Left cardiac atrium (tissue), 4 donors: ENCODE measurements around the gene ALPL. TPM values are rescaled to one million over a fixed set of nuclear protein-coding genes. Genes with fewer than 3 reads are reported as not detected.

ENCODE experiments used
- ATAC-seq, 2 donors: fragments of 200-7000 bp; cut with Tn5 transposase; one replicate each; pipeline ENCODE4 v1.9.1; 2020; ENCODE audit warnings: mild to moderate bottlenecking in 2 of 2, moderate library complexity in 2 of 2
- DNase-seq: peaks from one replicate; pipeline ENCODE4 v3.0.0-alpha.2; 2020
- intact Hi-C, 2 donors: fragments of 100-400 bp; cut with DNase I; formaldehyde crosslinking; loops; one replicate each; pipeline versions ENCODE4 v1.14.1 to v1.15.1; 2022 to 2023
- total RNA-seq, 2 donors: library from RNA; stranded (reverse); fragmentation: NEBNext Ultra II Directional; extraction: Animal tissue kit (Norgen Biotek cat#: 25700); gene quantifications; one replicate each; pipeline ENCODE4 v1.2.1, GENCODE V29; 2021
- donor health status: DM: no; HTN: yes; CAD: no.
- donor health status: DM: no; HTN: yes; CAD: no; lungs with severe emphysema.
- donor health status: DM: yes; HTN: yes; CAD: no.
- donor health status: Dilated cardiomyopathy.

The ALPL gene
- total RNA-seq, 2 donors from 2014 or later: 14.7 to 38.5 TPM

- intact Hi-C loops: no loop called here
- DNase-seq (no peak), ATAC-seq (no peak)
Observed at GRCh38 chr1:21521717-21522060, 12.5 kb downstream of the ALPL start.

GRCh38 chr1:21522525-21523038 is 13.4 kb downstream of the ALPL start:
- intact Hi-C loops: no loop called here
- no peak for DNase-seq
- ATAC-seq: no peak

GRCh38 chr1:21523297-21523813 is 14.1 kb downstream of the ALPL start:
- intact Hi-C loops: no loop called here
- ATAC-seq (no peak), DNase-seq (no peak)

GRCh38 chr1:21524220-21524619 is 15.0 kb downstream of the ALPL start:
- intact Hi-C loops: no loop called here
- no peak for ATAC-seq

GRCh38 chr1:21524686-21525339 is 15.6 kb downstream of the ALPL start:
- no peak for ATAC-seq
- DNase-seq: peak; percentile 39
- intact Hi-C loops: no loop called here

More at GRCh38 chr1:21524220-21524619, 15.0 kb downstream of the ALPL start:
- no peak for DNase-seq

GRCh38 chr1:21525340-21525717 is 16.1 kb downstream of the ALPL start:
- DNase-seq: no peak
- intact Hi-C loops: no loop called here
- ATAC-seq: no peak

- ATAC-seq (no peak), DNase-seq (no peak)
- intact Hi-C loops: no loop called here
Observed at GRCh38 chr1:21526441-21526840, 17.2 kb downstream of the ALPL start.

GRCh38 chr1:21530368-21531016 is 21.3 kb downstream of the ALPL start:
- ATAC-seq: peak in 1 of 2 donors; percentile 36
- DNase-seq: no peak
- intact Hi-C loops: no loop called here

- DNase-seq: no peak
- intact Hi-C loops: no loop called here
- ATAC-seq: no peak
Observed at GRCh38 chr1:21531241-21531640, 22.0 kb downstream of the ALPL start.

GRCh38 chr1:21532496-21532895 is 23.3 kb downstream of the ALPL start:
- ATAC-seq (no peak), DNase-seq (no peak)
- intact Hi-C loops: no loop called here

GRCh38 chr1:21532992-21533534 is 23.8 kb downstream of the ALPL start:
- no peak for DNase-seq
- intact Hi-C loops: no loop called here
- no peak for ATAC-seq

- intact Hi-C loops: no loop called here
- ATAC-seq (no peak), DNase-seq (no peak)
Observed at GRCh38 chr1:21534146-21534545, 24.9 kb downstream of the ALPL start.

- no peak for DNase-seq
- no peak for ATAC-seq
- intact Hi-C loops: loop anchor here in 1 of 2 donors (5.0 kb wide), 1 partner anchor 37 kb away; no protein-coding TSS in a partner anchor
Observed at GRCh38 chr1:21534674-21535378, 25.6 kb downstream of the ALPL start.

GRCh38 chr1:21536218-21536617 is 27.0 kb downstream of the ALPL start:
- intact Hi-C loops: loop anchor here in 1 of 2 donors (5.0 kb wide), 1 partner anchor 36 kb away; no protein-coding TSS in a partner anchor
- DNase-seq: peak; percentile 48
- peak in 1 of 2 donors; percentile 36 for ATAC-seq

GRCh38 chr1:21537511-21537931 is 28.3 kb downstream of the ALPL start:
- intact Hi-C loops: loop anchor here in 1 of 2 donors (5.0 kb wide), 1 partner anchor 35 kb away; no protein-coding TSS in a partner anchor
- ATAC-seq (peak; percentile 48 to 69), DNase-seq (peak; percentile 74)

- peak; percentile 85 for DNase-seq
- intact Hi-C loops: loop anchor here in 1 of 2 donors (5.0 kb wide), 1 partner anchor 34 kb away; no protein-coding TSS in a partner anchor
- peak; percentile 53 to 61 for ATAC-seq
Observed at GRCh38 chr1:21537932-21538630, 28.9 kb downstream of the ALPL start.

- ATAC-seq (peak; percentile 24 to 37), DNase-seq (peak; percentile 74)
- intact Hi-C loops: loop anchor here in 1 of 2 donors (5.0 kb wide), 1 partner anchor 32 kb away; no protein-coding TSS in a partner anchor
Observed at GRCh38 chr1:21539933-21540332, 30.7 kb downstream of the ALPL start.

GRCh38 chr1:21541329-21541728 is 32.1 kb downstream of the ALPL start:
- ATAC-seq (peak in 1 of 2 donors; percentile 1), DNase-seq (no peak)
- intact Hi-C loops: no loop called here

- DNase-seq: peak; percentile 66
- peak; percentile 68 to 73 for ATAC-seq
- intact Hi-C loops: no loop called here
Observed at GRCh38 chr1:21541835-21542234, 32.6 kb downstream of the ALPL start.
